Measurements from ENCODE around the gene MUC5B. TPM values are rescaled to one million over a fixed set of nuclear protein-coding genes. Genes with fewer than 3 reads are reported as not detected.

The MUC5B gene
- total and polyA plus RNA-seq, 4 donors, result 0.25 TPM; not detected in 3

GRCh38 chr11:1224111-1224490 is 1.2 kb downstream of the MUC5B start:
- Histone ChIP-seq H3K27ac (ENCODE audit: low read depth in 1 of 2, low read length in 2 of 2) (no peak overlapping the region), H3K9me3 (ENCODE audit: control insufficient read depth, low read length) (no peaks in the 10 kb centered on the region), H3K4me3 (ENCODE audit: low read length in 2 of 2) (no peak overlapping the region), H3K36me3 (ENCODE audit: control insufficient read depth in 1 of 2, insufficient read depth in 2 of 2, low read length in 1 of 2) (no peaks in the 10 kb centered on the region), H3K4me1 (ENCODE audit: control insufficient read depth in 1 of 2, insufficient read depth in 2 of 2, low read length in 2 of 2) (no peaks in the 10 kb centered on the region), H3K27me3 (ENCODE audit: control insufficient read depth in 1 of 2, insufficient read depth in 2 of 2, low read length in 1 of 2) (no peaks in the 10 kb centered on the region)
- ATAC-seq (ENCODE audit: low FRiP score), result no peak
- peak in 1 of 2 donors; percentile 70 for DNase-seq
- WGBS, 2 donors, result 31% methylated on average over 7 of the region's 7 CpGs
- intact Hi-C loops (cut with DNase I), result no loop called here

GRCh38 chr11:1224491-1225385 is 1.9 kb downstream of the MUC5B start:
- intact Hi-C loops (cut with DNase I), result no loop called here
- no peak overlapping the region for H3K4me3 ChIP-seq (ENCODE audit: low read length in 2 of 2)
- H3K9me3 ChIP-seq (ENCODE audit: control insufficient read depth, low read length), result no peaks in the 10 kb centered on the region
- 60 to 69% methylated on average over 25 to 27 of the region's 27 CpGs for WGBS, 2 donors
- H3K27me3 ChIP-seq (ENCODE audit: control insufficient read depth in 1 of 2, insufficient read depth in 2 of 2, low read length in 1 of 2), result no peaks in the 10 kb centered on the region
- no peaks in the 10 kb centered on the region for H3K4me1 ChIP-seq (ENCODE audit: control insufficient read depth in 1 of 2, insufficient read depth in 2 of 2, low read length in 2 of 2)
- ATAC-seq (ENCODE audit: low FRiP score) (no peak), DNase-seq (peak; percentile 35 to 70)
- no peaks in the 10 kb centered on the region for H3K36me3 ChIP-seq (ENCODE audit: control insufficient read depth in 1 of 2, insufficient read depth in 2 of 2, low read length in 1 of 2)
- H3K27ac ChIP-seq (ENCODE audit: low read depth in 1 of 2, low read length in 2 of 2), result no peak overlapping the region

GRCh38 chr11:1225386-1226225 is 2.7 kb downstream of the MUC5B start:
- H3K4me1 ChIP-seq (ENCODE audit: control insufficient read depth in 1 of 2, insufficient read depth in 2 of 2, low read length in 2 of 2), result no peaks in the 10 kb centered on the region
- H3K27ac ChIP-seq (ENCODE audit: low read depth in 1 of 2, low read length in 2 of 2), result no peak overlapping the region
- DNase-seq, result peak; percentile 38 to 69
- H3K9me3 ChIP-seq (ENCODE audit: control insufficient read depth, low read length), result no peaks in the 10 kb centered on the region
- no peak for ATAC-seq (ENCODE audit: low FRiP score)
- intact Hi-C loops (cut with DNase I), result no loop called here
- H3K4me3 ChIP-seq (ENCODE audit: low read length in 2 of 2), result no peak overlapping the region
- H3K27me3 ChIP-seq (ENCODE audit: control insufficient read depth in 1 of 2, insufficient read depth in 2 of 2, low read length in 1 of 2), result no peaks in the 10 kb centered on the region
- no peaks in the 10 kb centered on the region for H3K36me3 ChIP-seq (ENCODE audit: control insufficient read depth in 1 of 2, insufficient read depth in 2 of 2, low read length in 1 of 2)
- WGBS, 2 donors, result 83% methylated on average over 29 of the region's 29 CpGs

GRCh38 chr11:1226226-1226985 is 3.5 kb downstream of the MUC5B start:
- Histone ChIP-seq H3K4me1 (ENCODE audit: control insufficient read depth in 1 of 2, insufficient read depth in 2 of 2, low read length in 2 of 2) (no peaks in the 10 kb centered on the region), H3K9me3 (ENCODE audit: control insufficient read depth, low read length) (no peaks in the 10 kb centered on the region), H3K27ac (ENCODE audit: low read depth in 1 of 2, low read length in 2 of 2) (no peak overlapping the region), H3K27me3 (ENCODE audit: control insufficient read depth in 1 of 2, insufficient read depth in 2 of 2, low read length in 1 of 2) (no peaks in the 10 kb centered on the region), H3K4me3 (ENCODE audit: low read length in 2 of 2) (no peak overlapping the region), H3K36me3 (ENCODE audit: control insufficient read depth in 1 of 2, insufficient read depth in 2 of 2, low read length in 1 of 2) (no peaks in the 10 kb centered on the region)
- ATAC-seq (ENCODE audit: low FRiP score), result no peak
- intact Hi-C loops (cut with DNase I), result no loop called here
- WGBS, 2 donors, result 70 to 76% methylated on average over 40 to 41 of the region's 41 CpGs
- peak; percentile 40 to 72 for DNase-seq

- H3K27ac ChIP-seq (ENCODE audit: low read depth in 1 of 2, low read length in 2 of 2), result no peak overlapping the region
- H3K4me1 ChIP-seq (ENCODE audit: control insufficient read depth in 1 of 2, insufficient read depth in 2 of 2, low read length in 2 of 2), result no peaks in the 10 kb centered on the region
- no peaks in the 10 kb centered on the region for H3K27me3 ChIP-seq (ENCODE audit: control insufficient read depth in 1 of 2, insufficient read depth in 2 of 2, low read length in 1 of 2)
- intact Hi-C loops (cut with DNase I), result no loop called here
- no peak overlapping the region for H3K4me3 ChIP-seq (ENCODE audit: low read length in 2 of 2)
- H3K36me3 ChIP-seq (ENCODE audit: control insufficient read depth in 1 of 2, insufficient read depth in 2 of 2, low read length in 1 of 2), result no peaks in the 10 kb centered on the region
- peak; percentile 36 to 59 for DNase-seq
- H3K9me3 ChIP-seq (ENCODE audit: control insufficient read depth, low read length), result no peaks in the 10 kb centered on the region
- 53 to 61% methylated on average over 23 of the region's 23 CpGs for WGBS, 2 donors
- ATAC-seq (ENCODE audit: low FRiP score), result no peak
These were observed 4.2 kb downstream of the MUC5B start for GRCh38 chr11:1226986-1227550.

- WGBS, 2 donors, result 81 to 85% methylated on average over 23 of the region's 23 CpGs
These were observed 4.8 kb downstream of the MUC5B start for GRCh38 chr11:1227551-1228100.

GRCh38 chr11:1228101-1228821 is 5.4 kb downstream of the MUC5B start:
- Histone ChIP-seq H3K36me3 (ENCODE audit: control insufficient read depth in 1 of 2, insufficient read depth in 2 of 2, low read length in 1 of 2) (no peaks in the 10 kb centered on the region), H3K9me3 (ENCODE audit: control insufficient read depth, low read length) (no peaks in the 10 kb centered on the region), H3K4me3 (ENCODE audit: low read length in 2 of 2) (no peak overlapping the region), H3K27me3 (ENCODE audit: control insufficient read depth in 1 of 2, insufficient read depth in 2 of 2, low read length in 1 of 2) (no peaks in the 10 kb centered on the region), H3K4me1 (ENCODE audit: control insufficient read depth in 1 of 2, insufficient read depth in 2 of 2, low read length in 2 of 2) (no peaks in the 10 kb centered on the region), H3K27ac (ENCODE audit: low read depth in 1 of 2, low read length in 2 of 2) (no peak overlapping the region)
- DNase-seq, result peak; percentile 38 to 76
- no peak for ATAC-seq (ENCODE audit: low FRiP score)
- intact Hi-C loops (cut with DNase I), result no loop called here
- WGBS, 2 donors, result 81 to 84% methylated on average over 27 to 31 of the region's 31 CpGs

More at GRCh38 chr11:1227551-1228100, 4.8 kb downstream of the MUC5B start:
- intact Hi-C loops (cut with DNase I), result no loop called here
- Histone ChIP-seq H3K36me3 (ENCODE audit: control insufficient read depth in 1 of 2, insufficient read depth in 2 of 2, low read length in 1 of 2) (no peaks in the 10 kb centered on the region), H3K27me3 (ENCODE audit: control insufficient read depth in 1 of 2, insufficient read depth in 2 of 2, low read length in 1 of 2) (no peaks in the 10 kb centered on the region), H3K9me3 (ENCODE audit: control insufficient read depth, low read length) (no peaks in the 10 kb centered on the region), H3K27ac (ENCODE audit: low read depth in 1 of 2, low read length in 2 of 2) (no peak overlapping the region), H3K4me3 (ENCODE audit: low read length in 2 of 2) (no peak overlapping the region), H3K4me1 (ENCODE audit: control insufficient read depth in 1 of 2, insufficient read depth in 2 of 2, low read length in 2 of 2) (no peaks in the 10 kb centered on the region)
- DNase-seq (peak; percentile 39 to 71), ATAC-seq (ENCODE audit: low FRiP score) (no peak)

All from aorta (tissue), 5 donors.